GM21825 (cell line): Measurements from ENCODE around the gene BMP2K.
"Not testable (repeated sequence)": the region's sequence is repeated elsewhere in the genome, so short reads cannot be mapped to it uniquely, and the experiment has no call there.

Experiments used
- ATAC-seq: cut with Tn5 transposase; IDR thresholded peaks from one replicate; pipeline ENCODE4 v1.9.1; 2021; ENCODE audit warnings: mild to moderate bottlenecking, moderate library complexity; ENCODE audit not compliant: unreplicated experiment

The BMP2K gene

GRCh38 chr4:78787392-78788006 lies 11.3 kb downstream of the BMP2K start:
- no peak for ATAC-seq

DNA sequence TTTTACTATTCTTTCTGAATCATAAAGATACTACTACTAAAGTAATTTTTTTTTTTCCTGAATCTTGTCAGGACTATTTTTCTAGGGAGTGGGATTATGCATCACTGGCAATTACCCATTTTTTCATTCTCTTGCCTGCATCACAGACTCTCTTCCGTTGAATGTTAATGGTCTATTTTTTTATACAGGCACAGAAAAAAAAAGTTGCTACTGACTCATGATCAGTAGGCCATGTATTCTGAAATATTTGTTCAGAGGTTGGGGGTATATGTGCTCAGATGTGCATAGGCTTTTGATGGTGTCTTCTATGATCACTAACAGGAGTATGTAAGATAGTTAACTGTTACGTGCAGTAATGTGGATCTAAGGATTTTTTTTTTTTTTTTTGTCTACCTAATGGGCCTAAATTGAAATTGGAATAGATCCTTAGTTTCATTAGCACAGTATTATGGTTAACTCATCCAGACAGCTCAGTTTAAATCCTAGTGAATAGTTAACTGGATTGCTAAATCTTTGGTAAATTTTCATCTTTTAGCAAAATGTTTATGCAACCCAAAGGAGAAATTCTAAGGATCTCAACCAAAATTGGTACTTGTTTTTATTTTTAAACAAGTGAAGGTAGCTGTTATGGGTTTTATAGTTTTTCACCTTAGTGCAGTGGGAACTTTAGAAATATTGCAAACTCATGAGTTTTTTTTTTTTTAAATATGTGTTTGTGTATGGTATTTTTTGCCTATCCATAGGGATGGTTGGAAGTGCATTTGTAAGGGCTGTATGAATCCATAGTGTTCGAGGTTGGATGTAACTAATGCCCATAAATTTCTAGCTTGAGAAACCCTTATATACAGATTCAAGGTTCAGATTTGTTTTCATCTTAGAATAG lies 12.1 kb downstream of the BMP2K start:
- no peak for ATAC-seq

GRCh38 chr4:78795594-78796416 lies 19.7 kb downstream of the BMP2K start:
- not testable (repeated sequence) for ATAC-seq

DNA sequence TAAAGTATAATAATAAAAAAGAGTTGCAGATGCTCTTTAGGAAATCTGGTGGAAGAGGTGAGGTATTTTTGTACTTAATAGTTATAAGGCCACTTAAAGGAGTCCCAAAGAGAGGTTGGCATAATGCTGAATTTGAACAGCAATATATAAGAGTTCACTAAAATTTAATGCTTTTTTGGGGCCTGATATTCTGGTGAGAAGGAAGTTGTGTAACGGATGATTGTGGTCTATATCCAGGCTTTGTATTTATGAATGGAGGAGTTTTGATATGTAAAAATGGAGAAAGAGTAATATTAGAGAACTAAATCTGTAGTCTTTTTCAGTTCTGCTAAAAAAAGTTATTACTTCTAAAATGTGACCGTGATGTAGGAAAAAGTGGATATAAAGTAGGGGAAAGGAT lies 20.4 kb downstream of the BMP2K start:
- no peak for ATAC-seq

DNA sequence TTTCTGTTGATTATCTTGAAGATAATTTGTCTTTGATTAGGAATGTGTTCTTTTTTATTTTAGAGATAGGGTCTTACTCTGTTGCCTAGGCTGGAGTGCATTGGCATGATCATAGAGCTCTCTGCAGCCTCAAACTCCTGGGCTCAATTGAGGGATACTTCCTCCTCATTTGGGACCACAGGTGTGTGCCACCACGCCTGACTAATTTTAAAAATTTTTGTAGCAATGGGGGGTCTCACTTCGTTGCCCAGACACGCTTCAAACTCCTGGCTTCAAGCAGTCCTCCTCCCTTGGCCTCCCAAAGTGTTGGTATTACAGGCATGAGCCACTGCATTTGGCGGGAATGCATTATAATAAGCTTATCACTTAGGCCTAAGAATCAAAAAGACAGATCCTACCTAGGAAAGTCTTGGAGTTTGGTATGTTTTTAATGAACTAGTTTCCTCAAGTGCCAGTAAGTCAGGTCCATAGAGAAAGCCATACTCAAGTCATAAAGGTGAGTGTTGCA lies 21.7 kb downstream of the BMP2K start:
- no peak for ATAC-seq

- no peak for ATAC-seq
Measured at GRCh38 chr4:78799551-78800495, 23.7 kb downstream of the BMP2K start.

- no peak for ATAC-seq
Measured at GRCh38 chr4:78800965-78801364, 24.8 kb downstream of the BMP2K start.

DNA sequence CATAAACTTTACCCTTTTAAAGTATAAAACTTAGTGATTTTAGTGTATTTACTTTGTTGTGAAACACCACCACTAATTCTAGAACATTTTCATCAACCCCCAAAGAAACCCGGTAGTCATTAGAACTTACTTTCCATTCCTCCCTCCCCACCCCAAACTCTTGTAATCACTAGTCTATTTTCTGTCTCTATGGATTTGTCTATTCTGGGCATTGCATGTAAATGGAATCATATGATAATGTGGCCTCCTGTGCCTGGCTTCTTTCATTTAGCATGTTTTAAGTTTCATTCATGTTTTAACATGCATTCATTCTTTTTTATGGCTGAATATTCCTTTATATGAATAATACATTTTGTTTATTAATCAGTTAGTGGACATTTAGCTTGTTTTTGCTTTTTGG lies 27.8 kb downstream of the BMP2K start:
- no peak for ATAC-seq

DNA sequence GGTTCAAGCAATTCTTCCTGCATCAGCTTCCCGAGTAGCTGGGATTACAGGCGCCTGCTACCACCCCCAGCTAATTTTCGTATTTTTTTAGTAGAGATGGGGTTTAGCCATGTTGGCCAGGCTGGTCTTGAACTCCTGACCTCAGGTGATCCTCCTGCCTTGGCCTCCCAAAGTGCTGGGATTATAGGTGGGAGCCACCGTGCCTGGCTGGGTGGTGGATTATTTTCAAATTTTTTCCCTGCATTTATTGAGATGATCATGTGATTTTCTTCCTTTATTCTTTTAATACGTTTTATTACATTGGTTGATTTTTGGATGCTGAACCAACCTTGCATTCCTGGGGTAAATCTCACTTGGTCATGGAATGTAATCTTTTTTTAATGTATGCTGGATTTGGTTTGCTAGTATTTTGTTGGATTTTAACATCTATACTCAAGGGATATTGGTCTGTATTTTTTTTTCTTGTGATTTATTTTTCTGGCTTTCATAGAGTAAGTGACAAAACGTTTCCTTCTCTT lies 30.9 kb downstream of the BMP2K start:
- no peak for ATAC-seq

DNA sequence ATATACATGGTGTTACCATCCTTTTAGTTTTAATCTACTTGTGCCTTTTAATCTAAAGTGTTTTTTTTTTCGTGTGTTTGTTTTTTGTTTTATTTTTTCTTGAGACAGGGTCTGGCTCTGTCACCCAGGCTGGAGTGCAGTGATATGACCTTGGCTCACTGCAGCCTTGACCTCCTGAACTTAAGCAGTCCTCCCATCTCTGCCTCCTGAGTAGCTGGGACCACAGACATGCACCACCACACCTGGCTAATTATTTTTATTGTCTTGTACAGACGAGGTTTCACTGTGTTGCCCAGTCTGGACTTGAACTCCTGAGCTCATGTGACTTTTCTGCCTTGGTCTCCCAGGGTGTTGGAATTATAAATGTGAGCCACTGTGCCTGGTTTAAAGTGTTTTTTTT lies 33.1 kb downstream of the BMP2K start:
- ATAC-seq: no peak

- no peak for ATAC-seq
Measured at GRCh38 chr4:78809928-78810835, 34.0 kb downstream of the BMP2K start.

DNA sequence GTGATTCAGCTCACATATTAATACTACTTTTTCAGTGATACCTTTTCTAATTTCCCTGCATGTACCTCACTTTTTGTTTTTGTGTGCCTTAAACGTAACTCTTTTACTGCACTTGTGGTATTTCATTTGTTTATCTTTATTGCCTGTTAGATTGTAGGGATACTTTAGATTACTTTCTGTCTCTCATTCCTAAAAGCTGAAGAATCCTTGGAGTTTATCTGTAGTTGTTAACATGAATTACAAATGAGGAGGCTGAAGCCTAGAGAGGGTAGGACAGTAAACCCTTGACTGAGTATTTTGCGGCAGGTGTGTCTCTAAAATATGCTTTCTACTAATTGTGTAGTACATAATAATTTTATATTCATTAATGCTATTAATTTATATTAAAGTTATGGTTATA lies 34.9 kb downstream of the BMP2K start:
- no peak for ATAC-seq

DNA sequence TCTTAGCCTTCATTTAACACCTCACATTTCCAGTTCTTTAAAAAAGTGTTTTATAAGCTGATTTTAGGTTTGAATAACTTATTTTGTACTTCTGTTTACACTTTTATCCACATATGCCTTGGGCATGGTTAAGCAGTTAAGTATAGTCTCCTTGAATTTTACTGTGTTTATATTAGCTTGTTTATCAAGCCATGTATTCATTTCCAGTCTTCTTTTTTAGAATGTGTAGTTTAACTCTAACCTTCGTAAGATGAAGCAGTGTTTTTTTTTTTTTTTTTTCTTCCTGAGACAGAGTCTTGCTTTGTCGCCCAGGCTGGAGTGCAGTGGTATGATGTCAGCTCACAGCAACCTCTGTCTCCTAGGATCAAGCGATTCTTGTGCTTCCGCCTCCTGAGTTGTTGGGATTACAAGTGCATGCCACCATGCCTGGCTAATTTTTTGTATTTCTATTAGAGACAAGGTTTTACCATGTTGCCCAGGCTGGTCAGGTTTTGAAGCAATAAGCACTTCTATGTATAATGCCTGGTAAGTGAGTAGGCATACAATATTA lies 42.5 kb downstream of the BMP2K start:
- no peak for ATAC-seq

DNA sequence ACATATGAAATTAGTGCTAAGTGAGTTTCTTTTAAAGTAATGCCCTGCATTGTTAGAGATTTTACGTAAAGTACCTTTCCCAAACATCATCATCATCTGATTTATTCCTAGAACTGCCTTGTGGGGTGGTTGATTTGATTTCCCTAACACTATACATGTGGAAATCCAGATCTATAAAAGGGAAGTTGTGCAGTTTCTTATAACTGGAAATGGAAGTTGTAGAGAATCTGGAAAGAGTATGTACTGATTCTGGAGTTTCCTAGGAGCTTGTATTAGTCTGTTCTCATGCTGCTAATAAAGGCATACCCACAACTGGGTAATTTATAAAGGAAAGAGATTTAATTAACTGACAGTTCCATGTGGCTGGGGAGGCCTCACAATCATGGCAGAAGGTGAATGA lies 47.9 kb downstream of the BMP2K start:
- ATAC-seq: no peak

GRCh38 chr4:78827191-78827590 lies 51.0 kb downstream of the BMP2K start:
- ATAC-seq: no peak

DNA sequence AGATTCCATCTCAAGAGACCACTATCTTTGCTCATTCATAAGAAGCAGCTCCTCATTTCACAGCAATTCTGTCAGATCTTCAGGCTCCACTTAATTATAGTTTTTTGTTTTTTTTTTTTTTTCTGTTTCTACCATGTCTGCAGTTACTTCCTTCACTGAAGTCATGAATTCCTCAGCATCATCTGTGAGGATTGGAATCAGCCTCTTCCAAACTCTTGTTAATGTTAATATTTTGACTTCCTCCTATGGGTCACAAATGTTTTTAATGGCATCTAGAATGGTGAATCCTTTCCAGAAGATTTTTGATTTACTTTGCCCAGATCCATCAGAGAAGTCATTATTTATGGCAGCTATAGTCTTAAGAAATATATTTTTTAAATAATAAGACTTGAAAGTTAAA lies 53.1 kb downstream of the BMP2K start:
- ATAC-seq: no peak

DNA sequence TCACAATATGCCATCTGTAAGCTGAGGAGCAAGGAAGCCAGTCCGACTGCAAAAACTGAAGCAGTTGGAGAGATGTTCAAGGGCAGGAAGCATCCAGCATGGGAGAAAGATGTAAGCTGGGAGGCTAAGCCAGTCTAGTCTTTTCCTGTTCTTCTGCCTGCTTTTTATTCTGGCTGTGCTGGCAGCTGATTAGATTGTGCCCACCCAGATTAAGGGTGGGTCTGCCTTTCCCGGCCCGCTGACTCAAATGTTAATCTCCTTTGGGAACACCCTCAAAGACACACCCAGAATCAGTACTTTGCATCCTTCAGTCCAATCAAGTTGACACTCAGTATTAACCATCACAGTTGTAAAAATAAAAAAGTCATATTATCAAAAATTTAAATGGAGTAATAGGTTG lies 63.5 kb downstream of the BMP2K start:
- not testable (repeated sequence) for ATAC-seq

DNA sequence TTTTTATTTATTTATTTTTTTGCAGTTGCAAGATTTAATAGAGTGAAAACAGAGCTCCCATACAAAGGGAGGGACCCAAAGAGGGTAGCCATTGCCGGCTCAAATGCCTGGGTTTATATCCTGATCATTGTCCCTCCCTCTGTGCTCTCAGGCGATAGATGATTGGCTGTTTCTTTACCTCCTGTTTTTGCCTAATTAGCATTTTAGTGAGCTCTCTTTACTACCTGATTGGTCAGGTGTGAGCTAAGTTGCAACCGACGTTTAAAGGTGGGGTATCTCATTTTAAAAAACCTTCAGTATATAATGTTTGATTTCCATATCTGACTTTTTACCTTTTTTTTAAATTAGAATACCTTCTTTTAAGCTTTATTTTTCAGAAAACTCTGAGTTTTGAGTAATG lies 64.1 kb downstream of the BMP2K start:
- not testable (repeated sequence) for ATAC-seq

DNA sequence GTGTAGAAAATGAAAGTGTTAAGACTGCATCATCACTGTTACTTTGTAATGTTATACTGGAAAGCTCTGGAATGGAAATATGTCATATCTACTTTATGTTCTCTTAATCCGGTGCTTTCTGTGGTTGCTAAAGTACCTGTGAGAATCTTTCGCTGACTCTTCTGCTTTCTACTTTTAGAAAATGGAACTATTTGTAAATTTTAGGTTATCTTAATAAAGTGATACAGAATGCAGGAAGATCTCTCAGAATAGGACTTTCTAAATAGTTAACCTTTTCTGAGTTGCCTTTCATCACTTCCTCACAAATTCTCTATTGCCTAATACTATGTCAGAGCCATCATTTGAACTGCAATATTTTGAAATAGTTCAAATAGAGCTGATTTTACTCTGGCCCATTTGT lies 69.3 kb downstream of the BMP2K start:
- ATAC-seq: peak; percentile 61
